Activated CD4-positive, CD25-positive, alpha-beta regulatory T cell treated with anti-CD3 and anti-CD28 coated beads, Interleukin-2, amount 50 U/mL, for 72 hours (primary cell): ENCODE measurements around the gene THEMIS.
"Not testable (repeated sequence)": the region's sequence is repeated elsewhere in the genome, so short reads cannot be mapped to it uniquely, and the experiment has no call there.

ENCODE experiments used
- DNase-seq: peaks from one replicate; pipeline ENCODE4 v3.0.0; 2021

Gene THEMIS

GRCh38 chr6:127793396-127793795, 107.5 kb downstream of the THEMIS start:
- no peak for DNase-seq

GRCh38 chr6:127792616-127793015, 108.2 kb downstream of the THEMIS start:
- DNase-seq, result no peak

DNA sequence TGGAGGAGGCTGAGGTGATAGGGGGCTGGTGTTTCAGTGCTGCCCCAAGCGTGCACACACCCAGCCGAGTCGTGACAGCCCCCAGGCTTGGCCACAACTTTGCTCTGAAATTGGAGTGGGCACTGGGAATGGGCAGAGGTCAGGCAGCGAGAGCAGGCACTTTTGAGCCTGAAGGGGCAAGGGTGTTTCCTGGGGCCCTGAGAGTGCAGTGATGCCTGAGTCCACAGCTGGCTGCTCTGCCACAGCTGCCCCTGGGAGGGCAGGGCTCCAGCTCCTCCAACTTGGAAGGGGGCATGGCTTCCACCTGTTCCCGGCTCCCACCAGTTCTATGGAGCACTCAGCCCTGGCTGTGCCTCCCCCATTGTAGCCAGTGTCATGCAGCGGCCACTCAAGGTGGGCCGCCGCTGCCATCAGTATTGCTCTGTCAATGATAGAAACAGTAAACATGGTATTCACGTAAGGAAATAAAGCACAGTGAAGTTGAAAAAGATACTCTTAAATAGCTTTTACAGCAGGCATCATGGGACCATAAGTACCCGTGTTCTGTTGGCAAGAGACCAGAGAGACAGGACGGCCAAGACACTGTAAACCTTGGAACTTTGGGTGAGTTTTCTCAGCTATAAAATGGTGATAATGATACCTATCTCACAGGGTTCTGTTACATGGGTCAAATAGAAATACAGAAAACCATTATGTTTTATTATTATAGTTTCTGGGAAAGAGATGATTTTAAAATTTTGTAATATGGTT, 108.9 kb downstream of the THEMIS start:
- no peak for DNase-seq

DNA sequence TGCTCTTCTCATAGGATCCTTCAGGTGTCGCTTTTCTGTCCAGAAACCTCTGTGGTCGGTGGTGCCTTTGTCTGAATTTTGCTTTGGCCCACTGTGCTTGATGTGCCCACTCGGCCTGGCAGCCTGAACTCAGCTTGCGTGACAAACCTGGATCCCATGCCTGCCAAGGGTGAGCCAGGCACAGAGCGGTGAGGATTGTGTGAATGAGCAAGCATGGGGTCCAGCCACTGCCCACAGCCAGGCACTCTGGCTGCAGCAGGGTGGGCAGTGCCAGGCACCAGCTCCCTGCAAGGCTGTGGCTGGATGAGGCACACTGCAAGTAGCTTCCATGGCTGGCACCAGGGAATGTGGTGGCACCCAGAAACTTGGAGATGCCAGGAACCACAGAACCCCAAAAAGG, 110.3 kb downstream of the THEMIS start:
- no peak for DNase-seq

DNA sequence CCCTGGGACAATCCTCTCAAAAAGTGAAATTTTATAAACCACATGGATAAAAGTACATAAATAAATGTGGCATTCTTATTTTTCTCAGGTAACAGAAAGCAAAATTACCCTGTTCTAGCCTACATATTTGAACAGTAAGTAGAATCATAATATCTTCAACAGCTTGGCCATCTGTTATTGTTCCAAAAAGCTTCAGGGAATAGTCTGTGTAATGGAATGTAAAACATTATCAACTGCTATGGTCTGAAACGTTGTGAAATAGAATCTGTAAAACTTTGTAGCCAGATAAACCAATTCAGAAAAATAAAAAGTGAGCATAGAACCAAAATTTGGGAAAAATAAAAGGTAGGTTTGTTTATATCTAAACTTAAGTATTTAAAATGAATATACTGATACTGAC, 114.7 kb downstream of the THEMIS start:
- no peak for DNase-seq

GRCh38 chr6:127784468-127784867, 116.4 kb downstream of the THEMIS start:
- DNase-seq, result no peak

- DNase-seq, result not testable (repeated sequence)
Measured at GRCh38 chr6:127781636-127782272, 119.1 kb downstream of the THEMIS start.

GRCh38 chr6:127776320-127776719, 124.5 kb downstream of the THEMIS start:
- DNase-seq, result no peak

- DNase-seq, result no peak
Measured at GRCh38 chr6:127775371-127775770, 125.5 kb downstream of the THEMIS start.

GRCh38 chr6:127768745-127769144, 132.1 kb downstream of the THEMIS start:
- no peak for DNase-seq

- no peak for DNase-seq
Measured at GRCh38 chr6:127768223-127768622, 132.6 kb downstream of the THEMIS start.

DNA sequence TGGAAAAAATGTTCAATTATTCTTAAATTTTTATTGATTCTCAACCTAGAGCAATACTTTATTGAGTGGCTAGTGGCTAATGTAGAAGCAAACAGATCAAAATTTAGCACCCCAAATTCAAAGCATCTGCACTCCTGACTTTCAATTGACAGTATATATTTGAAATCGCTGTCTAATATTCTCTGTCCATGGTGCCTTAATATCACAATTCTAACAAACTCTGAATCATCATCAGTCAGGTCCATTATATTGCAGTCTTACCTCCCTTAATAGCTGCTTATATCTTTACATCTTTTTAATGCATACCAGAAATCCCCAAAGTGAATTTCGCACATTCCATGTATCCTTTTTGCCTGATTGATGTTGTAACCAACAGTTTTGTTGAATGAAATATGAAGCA, 134.9 kb downstream of the THEMIS start:
- no peak for DNase-seq

- no peak for DNase-seq
Measured at GRCh38 chr6:127762284-127762683, 138.6 kb downstream of the THEMIS start.

- DNase-seq, result no peak
Measured at GRCh38 chr6:127761084-127761483, 139.8 kb downstream of the THEMIS start.

- no peak for DNase-seq
Measured at GRCh38 chr6:127749095-127749494, 151.8 kb downstream of the THEMIS start.

DNA sequence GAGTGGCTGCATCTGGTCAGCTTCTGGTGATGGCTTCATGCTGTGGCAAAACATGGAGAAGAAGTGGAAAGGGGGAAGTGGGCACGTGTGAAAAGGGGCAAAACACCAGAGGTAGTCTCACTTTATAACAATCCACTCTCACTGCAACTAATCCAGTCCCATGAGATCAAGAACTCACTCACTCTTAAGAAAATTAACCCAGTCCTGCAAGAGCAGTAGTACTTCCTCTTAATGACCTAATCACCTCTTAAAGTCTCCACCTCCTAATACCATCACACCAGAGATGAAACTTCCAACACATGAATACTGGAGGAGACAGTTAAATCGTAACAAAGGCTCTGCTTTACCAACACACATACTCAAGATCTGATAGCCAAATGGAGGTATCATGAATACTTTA, 152.6 kb downstream of the THEMIS start:
- DNase-seq, result no peak

- no peak for DNase-seq
Measured at GRCh38 chr6:127738423-127738822, 162.4 kb downstream of the THEMIS start.

- no peak for DNase-seq
Measured at GRCh38 chr6:127737768-127738167, 163.1 kb downstream of the THEMIS start.

DNA sequence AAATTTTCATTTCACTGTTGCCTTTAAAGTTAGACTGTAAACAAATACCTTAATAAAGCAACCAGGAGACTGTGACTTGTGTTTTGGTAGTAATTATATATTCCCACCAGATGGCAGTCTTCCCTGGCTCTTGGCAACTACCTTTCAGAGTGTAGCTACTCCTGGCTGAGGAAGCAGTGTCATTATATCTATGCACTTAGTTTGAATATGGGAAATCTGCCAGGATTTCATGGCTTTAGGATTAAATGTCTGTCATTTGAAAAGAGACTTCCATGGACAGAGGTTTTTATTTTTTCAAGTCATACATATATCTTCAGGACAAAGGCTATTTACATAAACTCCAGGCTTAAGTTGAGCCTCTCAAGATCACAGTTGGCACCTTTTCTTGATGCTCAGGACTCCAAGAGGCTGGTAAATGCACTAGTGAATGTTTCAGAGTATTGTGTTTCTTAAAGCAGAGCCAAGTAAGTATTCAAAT, 163.8 kb downstream of the THEMIS start:
- DNase-seq, result no peak

- DNase-seq, result no peak
Measured at GRCh38 chr6:127732927-127733326, 167.9 kb downstream of the THEMIS start.

DNA sequence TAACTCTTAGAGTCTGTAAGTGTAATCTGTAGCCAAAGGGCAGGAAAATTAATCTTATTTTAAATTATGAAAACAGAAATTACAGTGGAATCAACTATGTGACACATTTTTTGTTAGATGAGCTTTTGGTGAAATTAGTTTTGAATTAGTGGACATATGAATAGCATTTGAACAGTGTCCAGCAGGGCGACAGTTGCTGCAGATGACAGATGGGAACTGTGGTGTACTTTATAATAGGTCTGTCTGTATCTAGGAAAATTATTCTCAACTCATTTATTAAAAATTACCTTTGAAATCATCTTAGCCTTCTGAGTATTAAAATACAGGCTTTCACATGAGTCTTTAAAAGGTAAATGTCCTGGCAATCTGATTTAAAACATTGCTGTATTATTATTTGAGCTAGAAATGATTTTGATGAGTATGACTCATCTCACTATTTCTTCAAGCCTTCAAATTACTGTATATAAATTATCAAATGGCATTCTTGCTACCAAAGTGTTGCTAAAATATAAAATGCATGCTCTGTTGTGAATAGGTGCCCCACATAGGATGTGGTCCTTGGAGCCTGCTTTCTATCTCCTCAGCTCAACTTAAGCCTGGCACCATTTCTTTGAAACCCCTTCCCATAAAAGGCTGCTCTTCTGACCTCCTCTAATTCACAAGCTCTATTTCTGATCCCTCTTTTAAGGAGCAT, 173.5 kb downstream of the THEMIS start:
- DNase-seq, result no peak

- DNase-seq, result no peak
Measured at GRCh38 chr6:127725821-127726220, 175.0 kb downstream of the THEMIS start.

DNA sequence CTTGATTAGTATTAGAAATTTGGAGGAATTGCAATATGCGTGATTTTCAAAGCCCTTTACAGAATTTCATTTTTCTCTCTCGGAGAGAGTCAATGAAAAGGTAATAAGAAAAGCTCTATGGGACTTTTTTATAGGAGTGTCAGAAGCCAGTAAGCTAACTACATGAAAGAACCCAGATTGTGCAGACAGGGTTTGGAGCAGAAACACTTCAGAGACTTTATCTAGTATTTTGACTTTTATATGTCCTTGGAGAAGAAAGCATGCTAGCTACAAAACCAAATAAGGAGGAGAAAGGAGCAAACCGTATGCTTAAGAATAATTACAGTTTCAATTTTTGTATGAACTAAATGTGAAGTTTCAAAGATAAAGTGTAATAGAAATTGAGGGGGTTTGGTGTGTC, 182.2 kb downstream of the THEMIS start:
- DNase-seq, result no peak

DNA sequence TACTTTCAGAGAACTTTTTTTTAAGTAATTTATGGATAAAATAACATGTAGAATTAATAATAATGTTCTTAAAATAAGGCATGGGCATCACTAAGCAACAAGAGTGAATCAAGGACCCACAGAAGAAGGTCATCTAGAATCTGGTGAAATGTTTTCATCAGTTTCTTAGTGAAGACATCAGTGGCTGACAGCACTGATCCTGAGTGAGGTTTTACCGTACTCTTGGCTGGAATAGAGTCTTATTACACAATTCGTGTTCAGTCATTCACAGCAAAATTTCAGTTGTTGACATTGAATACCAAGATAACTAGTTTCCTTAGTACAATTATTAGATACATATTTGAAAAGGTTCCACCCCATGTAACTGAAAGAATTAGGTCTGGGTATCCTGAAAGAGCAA, 183.5 kb downstream of the THEMIS start:
- DNase-seq, result no peak
